Tibial nerve (tissue), 4 donors: ENCODE measurements around the gene KIRREL3. TPM values are rescaled to one million over a fixed set of nuclear protein-coding genes. Genes with fewer than 3 reads are reported as not detected.

ENCODE experiments used
- DNase-seq, 2 donors: peaks; one replicate each; pipeline ENCODE4 v3.0.0-alpha.2; 2019; ENCODE audit warnings: low spot score in 2 of 2
- H3K27ac ChIP-seq, 4 donors: fragments of 200-600 bp; sonication (generic) in 3 of 4; one replicate each; pipeline ENCODE4 v1.5.1; 2017 to 2019; ENCODE audit warnings: mild to moderate bottlenecking in 1 of 4
- H3K27me3 ChIP-seq, 2 donors: fragments of 200-600 bp; sonication (generic) in 1 of 2; one replicate each; pipeline versions ENCODE4 v1.5.1 to v1.6.0; 2017 to 2019
- H3K36me3 ChIP-seq, 3 donors: fragments of 200-600 bp; sonication (generic); one replicate each; pipeline ENCODE4 v1.5.1; 2018 to 2019
- H3K4me1 ChIP-seq, 4 donors: fragments of 200-600 bp; sonication (generic) in 3 of 4; one replicate each; pipeline ENCODE4 v1.5.1; 2017 to 2019
- H3K4me3 ChIP-seq, 4 donors: fragments of 200-600 bp; sonication (generic) in 3 of 4; one replicate each; pipeline ENCODE4 v1.5.1; 2017 to 2019; ENCODE audit warnings: mild to moderate bottlenecking in 1 of 4, moderate library complexity in 1 of 4
- H3K9me3 ChIP-seq, 4 donors: fragments of 200-600 bp; sonication (generic) in 3 of 4; one replicate each; pipeline ENCODE4 v1.5.1; 2017 to 2019
- EP300 ChIP-seq, 2 donors: sonication (generic); formaldehyde crosslinking; IDR thresholded peaks; one replicate each; pipeline ENCODE4 v1.6.1; 2017; ENCODE audit warnings: antibody characterized with exemption in 2 of 2, mild to moderate bottlenecking in 1 of 2
- POLR2A ChIP-seq, 2 donors: fragments of 450-650 bp; IDR thresholded peaks; one replicate each; pipeline ENCODE4 v1.6.1; 2017; ENCODE audit warnings: antibody characterized with exemption in 2 of 2, mild to moderate bottlenecking in 2 of 2, moderate library complexity in 2 of 2
- WGBS, 2 donors: methylation state at CpG; one replicate each; pipeline ENCODE4 v1.1.5; 2018; 5-methylcytosine and 5-hydroxymethylcytosine counted together
- total RNA-seq, 4 donors: library from RNA; depleted of rRNA; stranded (reverse); fragments of >200 nt; gene quantifications; one replicate each; pipeline ENCODE4 v1.1.0, GENCODE V29; 2016
- TF ChIP-seq, protein P1 (sequence below), 5 experiments: fragments of 200-600 bp in 3 of 5; fragments of 450-650 bp in 2 of 5; sonication (generic) in 3 of 5; IDR thresholded peaks; one replicate each; pipeline ENCODE4 v1.5.1; 2016 to 2019; ENCODE audit warnings: antibody characterized with exemption in 5 of 5, mild to moderate bottlenecking in 3 of 5, moderate library complexity in 2 of 5

Gene KIRREL3
- total RNA-seq, 4 donors from 2014 or later, result not detected

DNA sequence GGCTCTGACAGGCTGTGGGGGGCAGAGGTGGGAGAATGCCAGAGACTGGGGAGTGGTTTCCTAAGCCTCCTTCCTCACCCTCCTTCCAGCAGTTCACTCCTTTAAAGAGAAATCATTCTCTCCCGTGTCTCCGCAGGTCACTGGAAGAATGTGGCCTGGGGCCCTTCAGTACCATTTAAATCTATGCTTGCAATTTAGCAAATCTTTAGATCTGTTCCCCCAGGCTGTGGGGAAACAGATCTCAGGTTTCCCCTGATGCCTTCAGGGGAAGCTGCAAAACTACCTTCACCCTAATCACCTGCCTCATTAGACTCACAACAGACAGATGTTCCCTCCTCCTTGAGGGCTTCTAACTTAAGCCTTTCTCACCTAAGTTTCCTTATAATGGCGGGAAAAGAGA, 55.3 kb downstream of the KIRREL3 start:
- Histone ChIP-seq H3K4me1 (no peaks in the 10 kb centered on the region), H3K27me3 (no peaks in the 10 kb centered on the region), H3K36me3 (no peaks in the 10 kb centered on the region), H3K4me3 (no peak overlapping the region), H3K9me3 (no peaks in the 10 kb centered on the region), H3K27ac (no peak overlapping the region)
- DNase-seq, result no peak
- 69 to 82% methylated on average over 3 of the region's 3 CpGs for WGBS, 2 donors
- TF ChIP-seq EP300 (IDR thresholded peaks at IDR 0.05) (no peak), POLR2A (IDR thresholded peaks at IDR 0.05) (no peak)
- TF ChIP-seq, protein P1, sequence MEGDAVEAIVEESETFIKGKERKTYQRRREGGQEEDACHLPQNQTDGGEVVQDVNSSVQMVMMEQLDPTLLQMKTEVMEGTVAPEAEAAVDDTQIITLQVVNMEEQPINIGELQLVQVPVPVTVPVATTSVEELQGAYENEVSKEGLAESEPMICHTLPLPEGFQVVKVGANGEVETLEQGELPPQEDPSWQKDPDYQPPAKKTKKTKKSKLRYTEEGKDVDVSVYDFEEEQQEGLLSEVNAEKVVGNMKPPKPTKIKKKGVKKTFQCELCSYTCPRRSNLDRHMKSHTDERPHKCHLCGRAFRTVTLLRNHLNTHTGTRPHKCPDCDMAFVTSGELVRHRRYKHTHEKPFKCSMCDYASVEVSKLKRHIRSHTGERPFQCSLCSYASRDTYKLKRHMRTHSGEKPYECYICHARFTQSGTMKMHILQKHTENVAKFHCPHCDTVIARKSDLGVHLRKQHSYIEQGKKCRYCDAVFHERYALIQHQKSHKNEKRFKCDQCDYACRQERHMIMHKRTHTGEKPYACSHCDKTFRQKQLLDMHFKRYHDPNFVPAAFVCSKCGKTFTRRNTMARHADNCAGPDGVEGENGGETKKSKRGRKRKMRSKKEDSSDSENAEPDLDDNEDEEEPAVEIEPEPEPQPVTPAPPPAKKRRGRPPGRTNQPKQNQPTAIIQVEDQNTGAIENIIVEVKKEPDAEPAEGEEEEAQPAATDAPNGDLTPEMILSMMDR (IDR thresholded peaks at IDR 0.05), result no peak

DNA sequence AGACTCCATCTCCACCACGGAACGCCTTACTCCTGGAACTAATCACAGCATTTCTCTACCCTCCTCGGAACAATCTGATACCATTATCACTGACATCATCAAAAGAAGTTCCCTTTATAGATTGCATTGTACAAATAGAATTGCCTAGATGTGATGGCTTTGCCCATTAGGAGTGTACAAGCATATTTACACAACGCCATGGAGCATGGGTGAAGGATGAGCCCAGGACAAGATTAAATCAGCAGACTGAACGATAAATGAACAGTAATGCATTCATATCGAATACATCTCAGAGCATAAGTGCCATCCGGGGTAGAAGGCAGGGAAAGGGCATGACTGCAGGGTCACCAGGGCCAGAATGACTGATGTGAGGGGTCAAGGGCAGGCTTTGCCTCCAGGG, 57.3 kb downstream of the KIRREL3 start:
- 69 to 80% methylated on average over 7 of the region's 7 CpGs for WGBS, 2 donors
- no peaks in the 10 kb centered on the region for H3K27me3 ChIP-seq

DNA sequence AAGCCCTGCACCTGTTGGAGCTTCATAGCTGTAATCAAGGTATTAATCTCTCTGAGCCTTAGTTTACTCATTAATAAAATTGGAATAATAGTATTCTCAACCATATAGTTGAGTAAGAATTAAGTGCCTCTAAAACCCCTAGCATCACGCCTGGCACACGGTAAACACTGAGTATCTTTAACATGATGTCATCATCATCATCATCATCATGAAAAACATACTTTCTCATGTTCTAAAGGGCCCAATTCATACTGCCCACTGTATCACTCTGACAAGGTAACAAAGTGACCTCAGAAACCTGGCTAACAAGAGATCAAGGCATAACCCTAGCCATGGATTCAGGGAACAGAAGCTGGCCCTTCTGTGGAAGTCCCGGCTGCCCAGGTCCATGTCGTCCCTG, 58.4 kb downstream of the KIRREL3 start:
- TF ChIP-seq EP300 (IDR thresholded peaks at IDR 0.05), result no peak
- no peak overlapping the region for H3K4me3 ChIP-seq
- DNase-seq, result no peak
- no peaks in the 10 kb centered on the region for H3K27me3 ChIP-seq
- H3K36me3 ChIP-seq, result no peaks in the 10 kb centered on the region
- whole genome bisulfite sequencing, 2 donors, result 85 to 86% methylated on average over 4 of the region's 4 CpGs
- no peak overlapping the region for H3K27ac ChIP-seq
- no peaks in the 10 kb centered on the region for H3K4me1 ChIP-seq
- H3K9me3 ChIP-seq, result no peaks in the 10 kb centered on the region

More for the DNA sequence above, 57.3 kb downstream of the KIRREL3 start:
- DNase-seq, result no peak
- TF ChIP-seq POLR2A (IDR thresholded peaks at IDR 0.05), result no peak
- no peak for TF ChIP-seq EP300 (IDR thresholded peaks at IDR 0.05)
- TF ChIP-seq, protein P1 (IDR thresholded peaks at IDR 0.05), result no peak
- H3K4me3 ChIP-seq, result no peak overlapping the region
- H3K9me3 ChIP-seq, result no peaks in the 10 kb centered on the region
- H3K36me3 ChIP-seq, result no peaks in the 10 kb centered on the region
- no peaks in the 10 kb centered on the region for H3K4me1 ChIP-seq
- no peak overlapping the region for H3K27ac ChIP-seq

DNA sequence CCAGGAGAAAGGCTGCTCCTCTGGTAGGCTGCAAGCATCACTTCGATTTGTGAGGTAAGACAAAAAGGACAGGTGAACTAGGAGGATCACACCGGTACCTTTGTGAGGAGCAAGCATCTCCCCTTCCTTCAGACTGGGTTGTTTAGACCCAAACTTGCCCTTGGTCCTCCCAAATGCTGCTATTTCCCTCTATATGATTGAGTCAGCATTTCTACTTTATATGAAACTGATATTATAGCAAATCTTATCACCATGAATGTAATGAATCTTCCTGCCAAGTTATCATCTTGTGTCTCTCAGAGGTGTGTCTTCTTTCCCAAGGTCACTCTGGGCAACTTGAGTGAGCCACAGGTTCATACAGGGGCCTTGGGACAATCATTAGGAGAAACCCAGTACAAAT, 61.0 kb downstream of the KIRREL3 start:
- no peak overlapping the region for H3K27ac ChIP-seq
- TF ChIP-seq EP300 (IDR thresholded peaks at IDR 0.05) (no peak), POLR2A (IDR thresholded peaks at IDR 0.05) (no peak)
- TF ChIP-seq, protein P1 (IDR thresholded peaks at IDR 0.05), result no peak
- H3K4me1 ChIP-seq, result no peaks in the 10 kb centered on the region
- H3K9me3 ChIP-seq, result no peaks in the 10 kb centered on the region
- no peak for DNase-seq
- no peaks in the 10 kb centered on the region for H3K27me3 ChIP-seq
- no peaks in the 10 kb centered on the region for H3K36me3 ChIP-seq
- 93 to 95% methylated on average over 2 of the region's 2 CpGs for WGBS, 2 donors
- no peak overlapping the region for H3K4me3 ChIP-seq

DNA sequence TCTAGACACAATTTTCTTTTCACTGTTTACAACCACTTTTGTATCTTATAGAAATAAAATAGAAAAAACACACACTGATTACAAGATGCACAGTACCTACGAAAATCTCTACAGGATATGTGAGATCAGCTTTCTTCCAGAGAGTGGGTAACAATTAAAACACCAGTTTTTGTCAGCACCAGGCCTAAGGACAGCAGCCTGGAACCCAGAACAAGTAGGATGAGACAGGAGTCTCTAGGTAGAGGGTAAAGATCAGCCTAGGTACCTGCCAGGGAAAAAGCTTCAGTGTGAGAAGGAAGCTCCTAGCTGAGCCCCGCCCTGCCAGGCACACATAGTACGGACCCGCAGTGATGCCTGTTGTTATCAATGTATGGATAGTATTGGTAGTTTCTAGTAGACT, 61.9 kb downstream of the KIRREL3 start:
- no peaks in the 10 kb centered on the region for H3K27me3 ChIP-seq
- H3K4me3 ChIP-seq, result no peak overlapping the region
- DNase-seq, result no peak
- H3K27ac ChIP-seq, result no peak overlapping the region
- TF ChIP-seq EP300 (IDR thresholded peaks at IDR 0.05) (no peak), POLR2A (IDR thresholded peaks at IDR 0.05) (no peak)
- TF ChIP-seq, protein P1 (IDR thresholded peaks at IDR 0.05), result no peak
- no peaks in the 10 kb centered on the region for H3K4me1 ChIP-seq
- peaks cover 0 to 5% (median 2%) of the 10 kb centered on the region in 4 donors for H3K9me3 ChIP-seq
- no peaks in the 10 kb centered on the region for H3K36me3 ChIP-seq
- WGBS, 2 donors, result 85 to 95% methylated on average over 4 of the region's 4 CpGs
